Sigmoid colon (tissue), 7 donors: ENCODE measurements around the gene COL9A3. TPM values are rescaled to one million over a fixed set of nuclear protein-coding genes. Genes with fewer than 3 reads are reported as not detected.

ENCODE experiments used
- DNase-seq: peaks from one replicate; pipeline ENCODE4 v3.0.0-alpha.2; 2019
- H3K27ac ChIP-seq, 4 donors: fragments of 200-600 bp; sonication (generic); one replicate each; pipeline ENCODE4 v1.5.1; 2016 to 2019; ENCODE audit warnings: mild to moderate bottlenecking in 1 of 4
- H3K27me3 ChIP-seq, 3 donors: fragments of 200-600 bp; sonication (generic); one replicate each; pipeline ENCODE4 v1.5.1; 2019; ENCODE audit warnings: mild to moderate bottlenecking in 1 of 3
- H3K36me3 ChIP-seq, 4 donors: fragments of 200-600 bp; sonication (generic); one replicate each; pipeline ENCODE4 v1.5.1; 2016 to 2019
- H3K4me1 ChIP-seq, 4 donors: fragments of 200-600 bp; sonication (generic); one replicate each; pipeline ENCODE4 v1.5.1; 2017 to 2019
- H3K4me3 ChIP-seq, 4 donors: fragments of 200-600 bp; sonication (generic); one replicate each; pipeline ENCODE4 v1.5.1; 2017 to 2019; ENCODE audit warnings: mild to moderate bottlenecking in 2 of 4, moderate library complexity in 1 of 4
- H3K9me3 ChIP-seq, 4 donors: fragments of 200-600 bp in 3 of 4; sonication (generic) in 3 of 4; one replicate each; pipeline versions ENCODE4 v1.5.1 to v1.6.1; 2013 to 2019
- EP300 ChIP-seq, 4 donors: sonication (generic); formaldehyde crosslinking; IDR thresholded peaks; one replicate each; pipeline ENCODE4 v1.6.1; 2017; ENCODE audit warnings: antibody characterized with exemption in 4 of 4
- POLR2A ChIP-seq, 2 donors: fragments of 450-650 bp; IDR thresholded peaks; one replicate each; pipeline ENCODE4 v1.6.1; 2016; ENCODE audit warnings: antibody characterized with exemption in 2 of 2, mild to moderate bottlenecking in 2 of 2, moderate library complexity in 2 of 2
- POLR2AphosphoS5 ChIP-seq, 4 donors: sonication (generic); formaldehyde crosslinking; IDR thresholded peaks; one replicate each; pipeline ENCODE4 v1.6.1; 2017; ENCODE audit warnings: antibody characterized with exemption in 4 of 4
- WGBS, 2 donors: extraction: QIAGEN DNeasy Blood & Tissue Kit; methylation state at CpG; one replicate each; pipeline ENCODE4 v1.1.7; 2013; 5-methylcytosine and 5-hydroxymethylcytosine counted together
- intact Hi-C: fragments of 100-400 bp; cut with DNase I; formaldehyde crosslinking; loops from one replicate; pipeline ENCODE4 v1.15.1; 2023
- polyA plus RNA-seq, 3 donors: library from polyadenylated mRNA; stranded (reverse); fragments of 200-250 nt; gene quantifications; one replicate each; pipeline ENCODE4 v1.2.3, GENCODE V29; 2013
- total RNA-seq, 4 donors: library from RNA; depleted of rRNA; stranded (reverse); fragments of >200 nt; gene quantifications; one replicate each; pipeline ENCODE4 v1.1.0, GENCODE V29; 2016
- TF ChIP-seq, protein P1 (sequence below), 4 experiments: fragments of 450-650 bp in 3 of 4; fragments of 200-600 bp in 1 of 4; IDR thresholded peaks; one replicate each; pipeline ENCODE4 v1.5.1; 2016 to 2019; ENCODE audit warnings: antibody characterized with exemption in 4 of 4, mild to moderate bottlenecking in 3 of 4, moderate library complexity in 2 of 4
- donor health status: healthy with polysubstance abuse.
- donor health status: Bipolar disorder and iron deficiency.
- donor health status: healthy.

COL9A3 gene
- total and polyA plus RNA-seq, 7 donors, result 1.8 to 20.8 (median 5.8) TPM

DNA sequence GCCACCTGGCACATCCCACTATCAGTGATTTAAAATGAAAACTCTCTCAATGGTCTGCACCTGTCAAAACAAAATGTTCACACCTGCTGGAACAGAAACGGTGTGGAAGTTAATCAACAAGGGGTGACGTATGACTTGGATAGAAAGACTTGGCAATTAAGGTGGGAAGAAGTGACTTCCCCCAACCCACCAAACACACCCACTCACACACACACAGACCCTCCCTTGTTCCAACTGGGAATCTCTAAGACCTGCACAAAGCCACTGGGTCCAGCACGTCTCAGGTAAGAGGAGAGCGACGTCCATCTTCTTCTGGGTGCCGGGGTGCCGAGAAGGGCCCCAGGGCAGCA is 69.8 kb downstream of the COL9A3 start:
- H3K9me3 ChIP-seq, result no peaks in the 10 kb centered on the region
- H3K4me3 ChIP-seq, result no peak overlapping the region
- no peak for DNase-seq
- H3K36me3 ChIP-seq, result peaks cover 32 to 57% (median 40%) of the 10 kb centered on the region in 4 donors
- H3K4me1 ChIP-seq, result peaks cover 0 to 17% (median 13%) of the 10 kb centered on the region in 4 donors
- TF ChIP-seq EP300 (IDR thresholded peaks at IDR 0.05), result no peak
- TF ChIP-seq, protein P1, sequence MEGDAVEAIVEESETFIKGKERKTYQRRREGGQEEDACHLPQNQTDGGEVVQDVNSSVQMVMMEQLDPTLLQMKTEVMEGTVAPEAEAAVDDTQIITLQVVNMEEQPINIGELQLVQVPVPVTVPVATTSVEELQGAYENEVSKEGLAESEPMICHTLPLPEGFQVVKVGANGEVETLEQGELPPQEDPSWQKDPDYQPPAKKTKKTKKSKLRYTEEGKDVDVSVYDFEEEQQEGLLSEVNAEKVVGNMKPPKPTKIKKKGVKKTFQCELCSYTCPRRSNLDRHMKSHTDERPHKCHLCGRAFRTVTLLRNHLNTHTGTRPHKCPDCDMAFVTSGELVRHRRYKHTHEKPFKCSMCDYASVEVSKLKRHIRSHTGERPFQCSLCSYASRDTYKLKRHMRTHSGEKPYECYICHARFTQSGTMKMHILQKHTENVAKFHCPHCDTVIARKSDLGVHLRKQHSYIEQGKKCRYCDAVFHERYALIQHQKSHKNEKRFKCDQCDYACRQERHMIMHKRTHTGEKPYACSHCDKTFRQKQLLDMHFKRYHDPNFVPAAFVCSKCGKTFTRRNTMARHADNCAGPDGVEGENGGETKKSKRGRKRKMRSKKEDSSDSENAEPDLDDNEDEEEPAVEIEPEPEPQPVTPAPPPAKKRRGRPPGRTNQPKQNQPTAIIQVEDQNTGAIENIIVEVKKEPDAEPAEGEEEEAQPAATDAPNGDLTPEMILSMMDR (IDR thresholded peaks at IDR 0.05), result no peak
- no peaks in the 10 kb centered on the region for H3K27me3 ChIP-seq
- intact Hi-C loops, result no loop called here
- H3K27ac ChIP-seq, result peak overlapping the region; percentile 46 to 80 (median 74)
- WGBS, 2 donors, result 69 to 84% methylated on average over 7 of the region's 7 CpGs

DNA sequence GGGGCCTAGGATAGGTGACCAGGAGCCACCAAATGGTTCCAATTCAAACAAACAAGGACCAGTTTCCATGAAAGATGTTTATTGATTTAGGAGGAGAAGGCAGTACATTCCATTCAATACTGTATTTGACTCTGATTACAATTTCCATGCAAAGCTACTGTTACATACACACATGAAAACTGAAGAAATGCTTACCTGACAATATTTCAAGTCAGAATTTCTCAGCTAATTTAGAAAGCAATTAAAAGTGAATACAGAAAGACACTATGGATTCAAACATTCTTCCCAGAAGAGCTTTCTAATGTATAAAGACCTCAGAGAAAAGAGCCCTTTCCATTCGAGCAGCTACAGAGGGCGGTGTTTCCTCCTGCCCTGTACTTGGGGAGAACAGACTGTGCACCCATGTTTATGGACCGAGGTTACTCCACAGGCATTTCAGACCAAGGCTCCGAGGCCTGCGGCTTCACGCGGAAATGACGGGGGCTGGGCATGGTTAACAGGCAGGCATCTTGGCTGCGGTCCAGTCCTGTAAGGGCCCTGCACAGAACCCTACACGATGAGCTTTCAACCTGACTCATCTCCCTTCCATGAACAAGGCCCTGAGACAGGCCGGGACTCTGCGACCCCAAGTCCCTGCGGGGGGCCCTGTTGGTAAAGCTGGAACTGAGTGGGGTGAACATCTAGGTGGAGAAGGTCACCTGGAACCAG is 70.5 kb downstream of the COL9A3 start:
- Histone ChIP-seq H3K27me3 (no peaks in the 10 kb centered on the region), H3K4me3 (no peak overlapping the region), H3K4me1 (peaks cover 0 to 17% (median 13%) of the 10 kb centered on the region in 4 donors), H3K9me3 (no peaks in the 10 kb centered on the region), H3K36me3 (peaks cover 38 to 58% (median 42%) of the 10 kb centered on the region in 4 donors), H3K27ac (peak overlapping the region; percentile 46 to 80 (median 74))
- 21 to 67% methylated on average over 13 of the region's 13 CpGs for WGBS, 2 donors
- intact Hi-C loops, result no loop called here
- DNase-seq, result peak; percentile 94
- peak in 3 of 4 donors; percentile 53 to 55 (median 55) for TF ChIP-seq POLR2AphosphoS5 (IDR thresholded peaks at IDR 0.05)
- TF ChIP-seq, protein P1 (IDR thresholded peaks at IDR 0.05), result no peak
- TF ChIP-seq EP300 (IDR thresholded peaks at IDR 0.05), result peak in 1 of 4 donors; percentile 57

DNA sequence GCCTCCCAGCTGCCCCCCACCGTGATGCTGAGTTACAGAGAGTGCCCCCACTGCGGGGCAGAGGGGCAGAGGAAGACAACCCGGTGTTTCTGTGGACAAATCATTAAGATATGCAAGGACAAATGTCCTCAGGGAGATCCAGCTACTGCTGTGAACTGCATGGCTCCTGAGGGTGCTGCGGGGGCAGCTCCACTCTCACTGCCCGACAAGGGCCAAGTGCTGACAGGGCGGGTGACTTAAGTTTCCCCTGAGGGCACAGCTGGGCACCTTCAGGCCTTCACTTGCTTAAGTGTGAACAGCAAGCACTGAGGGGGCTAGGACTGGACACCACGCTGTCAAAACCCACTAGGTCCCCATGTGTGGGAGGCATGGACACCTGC is 71.0 kb downstream of the COL9A3 start:
- peaks cover 0 to 17% (median 13%) of the 10 kb centered on the region in 4 donors for H3K4me1 ChIP-seq
- 85 to 87% methylated on average over 7 of the region's 7 CpGs for WGBS, 2 donors
- peaks cover 42 to 63% (median 47%) of the 10 kb centered on the region in 4 donors for H3K36me3 ChIP-seq
- no peak for DNase-seq
- H3K27ac ChIP-seq, result peak overlapping the region; percentile 46 to 80 (median 74)
- H3K9me3 ChIP-seq, result no peaks in the 10 kb centered on the region
- TF ChIP-seq POLR2A (IDR thresholded peaks at IDR 0.05) (no peak), EP300 (IDR thresholded peaks at IDR 0.05) (no peak), POLR2AphosphoS5 (IDR thresholded peaks at IDR 0.05) (no peak)
- TF ChIP-seq, protein P1 (IDR thresholded peaks at IDR 0.05), result no peak
- H3K4me3 ChIP-seq, result no peak overlapping the region
- intact Hi-C loops, result no loop called here
- H3K27me3 ChIP-seq, result no peaks in the 10 kb centered on the region

DNA sequence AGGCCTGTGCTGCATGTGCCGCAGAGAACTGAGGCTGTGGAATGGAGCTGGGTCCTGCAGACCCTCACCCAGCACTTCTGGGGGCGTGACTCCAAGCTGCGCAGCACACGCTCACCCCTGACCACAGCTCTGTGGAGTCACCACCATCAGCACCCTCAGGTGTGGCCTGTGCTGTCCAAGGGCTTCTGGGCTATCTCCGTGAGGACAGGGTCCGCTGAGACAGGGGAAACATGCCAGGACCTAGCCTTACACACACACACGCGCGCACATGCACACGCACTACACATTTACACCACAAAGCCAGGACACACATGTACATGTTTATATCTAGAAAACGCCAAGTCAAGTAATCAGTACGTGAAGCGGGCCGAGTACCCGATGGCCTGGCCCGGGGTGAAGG is 71.6 kb downstream of the COL9A3 start:
- DNase-seq, result no peak
- Histone ChIP-seq H3K27me3 (no peaks in the 10 kb centered on the region), H3K4me1 (peaks cover 0 to 17% (median 13%) of the 10 kb centered on the region in 4 donors), H3K27ac (peak overlapping the region in 2 of 4 donors; percentile 74 to 80), H3K4me3 (no peak overlapping the region), H3K36me3 (peaks cover 47 to 69% (median 53%) of the 10 kb centered on the region in 4 donors), H3K9me3 (no peaks in the 10 kb centered on the region)
- 94 to 97% methylated on average over 16 of the region's 16 CpGs for WGBS, 2 donors
- intact Hi-C loops, result no loop called here
- TF ChIP-seq, protein P1 (IDR thresholded peaks at IDR 0.05), result no peak
- TF ChIP-seq EP300 (IDR thresholded peaks at IDR 0.05) (no peak), POLR2AphosphoS5 (IDR thresholded peaks at IDR 0.05) (no peak), POLR2A (IDR thresholded peaks at IDR 0.05) (no peak)
